LNCaP clone FGC (cell line): ENCODE data around the gene DGCR2.
"Not testable (repeated sequence)": the region's sequence is repeated elsewhere in the genome, so short reads cannot be mapped to it uniquely, and the experiment has no call there.

Experiments used
- DNase-seq: peaks from one replicate; pipeline ENCODE4 v3.0.0-alpha.2; 2011; ENCODE audit warnings: low read depth
- H3K4me3 ChIP-seq: 2 replicates; pipeline ENCODE4 v1.5.1; 2011; ENCODE audit warnings: mild to moderate bottlenecking, low read depth, low read length, control low read depth
- TF ChIP-seq, protein P1 (sequence below): IDR thresholded peaks from 2 replicates; pipeline ENCODE4 v1.5.1; 2012; ENCODE audit warnings: mild to moderate bottlenecking; ENCODE audit not compliant: control insufficient read depth, insufficient read depth; ENCODE audit errors: extremely low read depth

DGCR2 gene

DNA sequence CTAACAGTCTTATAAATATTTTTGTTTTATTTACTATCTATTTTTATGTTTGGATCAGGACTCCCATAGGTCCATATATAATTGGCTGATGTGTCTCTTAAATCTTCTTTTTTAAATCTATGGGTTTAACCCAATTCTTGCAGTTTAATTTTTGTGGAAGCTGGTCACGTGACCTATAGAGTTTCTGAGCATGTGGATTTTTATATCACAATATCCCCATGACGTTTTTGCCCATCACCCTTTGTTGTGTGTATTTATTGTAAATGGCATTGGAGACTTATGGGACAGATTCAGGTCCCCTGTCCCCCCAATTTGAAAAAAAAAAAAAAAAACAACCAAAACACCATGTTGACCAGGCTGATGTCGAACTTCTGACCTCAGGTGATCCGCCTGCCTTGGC is 107.3 kb downstream of the DGCR2 start:
- TF ChIP-seq, protein P1, sequence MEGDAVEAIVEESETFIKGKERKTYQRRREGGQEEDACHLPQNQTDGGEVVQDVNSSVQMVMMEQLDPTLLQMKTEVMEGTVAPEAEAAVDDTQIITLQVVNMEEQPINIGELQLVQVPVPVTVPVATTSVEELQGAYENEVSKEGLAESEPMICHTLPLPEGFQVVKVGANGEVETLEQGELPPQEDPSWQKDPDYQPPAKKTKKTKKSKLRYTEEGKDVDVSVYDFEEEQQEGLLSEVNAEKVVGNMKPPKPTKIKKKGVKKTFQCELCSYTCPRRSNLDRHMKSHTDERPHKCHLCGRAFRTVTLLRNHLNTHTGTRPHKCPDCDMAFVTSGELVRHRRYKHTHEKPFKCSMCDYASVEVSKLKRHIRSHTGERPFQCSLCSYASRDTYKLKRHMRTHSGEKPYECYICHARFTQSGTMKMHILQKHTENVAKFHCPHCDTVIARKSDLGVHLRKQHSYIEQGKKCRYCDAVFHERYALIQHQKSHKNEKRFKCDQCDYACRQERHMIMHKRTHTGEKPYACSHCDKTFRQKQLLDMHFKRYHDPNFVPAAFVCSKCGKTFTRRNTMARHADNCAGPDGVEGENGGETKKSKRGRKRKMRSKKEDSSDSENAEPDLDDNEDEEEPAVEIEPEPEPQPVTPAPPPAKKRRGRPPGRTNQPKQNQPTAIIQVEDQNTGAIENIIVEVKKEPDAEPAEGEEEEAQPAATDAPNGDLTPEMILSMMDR, result no peak
- no peak overlapping the region for H3K4me3 ChIP-seq
- DNase-seq, result no peak

DNA sequence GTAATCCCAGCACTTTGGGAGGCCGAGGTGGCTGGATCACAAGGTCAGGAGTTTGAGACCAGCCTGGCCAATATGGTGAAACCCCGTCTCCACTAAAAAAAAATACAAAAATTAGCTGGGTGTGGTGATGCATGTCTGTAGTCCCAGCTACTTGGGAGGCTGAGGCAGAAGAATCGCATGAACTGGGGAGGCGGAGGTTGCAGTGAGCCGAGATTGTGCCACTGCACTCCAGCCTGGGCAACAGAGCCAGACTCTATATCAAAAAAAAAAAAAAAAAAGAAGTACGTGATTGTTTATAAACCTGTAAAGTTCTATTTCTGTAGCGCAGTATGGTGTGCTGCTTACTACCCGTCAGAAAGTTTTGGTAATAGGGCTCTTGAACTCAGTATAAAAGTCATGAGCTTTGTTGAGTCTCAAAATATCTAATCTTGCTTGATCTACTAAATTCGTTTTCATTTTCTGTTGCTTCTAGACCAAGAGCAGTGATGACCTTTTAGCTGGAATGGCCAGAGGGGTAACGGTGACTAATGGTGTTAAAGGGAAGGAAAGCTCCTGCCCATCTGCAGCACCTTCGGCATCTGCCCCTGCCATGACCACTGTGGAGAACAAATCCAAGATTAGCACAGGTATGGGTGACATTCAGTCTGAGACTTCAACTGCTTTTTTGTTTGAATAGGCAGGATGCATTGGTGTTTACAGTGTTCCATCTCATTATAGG is 108.2 kb downstream of the DGCR2 start:
- not testable (repeated sequence) for H3K4me3 ChIP-seq, DNase-seq

- not testable (repeated sequence) for H3K4me3 ChIP-seq
These were observed 108.8 kb downstream of the DGCR2 start for GRCh38 chr22:19013411-19013810.

GRCh38 chr22:19012308-19012986 is 109.8 kb downstream of the DGCR2 start:
- TF ChIP-seq, protein P1, result no peak
- H3K4me3 ChIP-seq, result no peak overlapping the region
- DNase-seq, result no peak

More at GRCh38 chr22:19013411-19013810, 108.8 kb downstream of the DGCR2 start:
- not testable (repeated sequence) for DNase-seq

DNA sequence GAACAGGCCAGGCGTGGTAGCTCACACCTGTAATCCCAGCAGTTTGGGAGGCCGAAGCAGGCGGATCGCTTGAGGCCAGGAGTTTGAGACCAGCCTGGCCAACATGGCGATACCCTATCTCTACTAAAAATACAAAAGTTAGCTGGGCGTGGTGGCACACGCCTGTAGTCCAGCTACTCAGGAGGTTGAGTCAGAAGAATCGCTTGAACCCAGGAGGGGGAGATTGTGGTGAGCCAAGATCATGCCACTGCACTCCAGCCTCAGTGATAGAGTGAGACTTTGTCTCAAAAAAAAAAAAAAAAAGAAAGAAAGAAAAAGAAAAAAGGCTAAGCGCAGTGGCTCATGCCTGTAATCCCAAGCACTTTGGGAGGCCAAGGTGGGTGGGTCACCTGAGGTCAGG is 110.6 kb downstream of the DGCR2 start:
- not testable (repeated sequence) for DNase-seq

GRCh38 chr22:19011075-19011474 is 111.1 kb downstream of the DGCR2 start:
- no peak for DNase-seq
- H3K4me3 ChIP-seq, result no peak overlapping the region
- TF ChIP-seq, protein P1, result no peak

More for the DNA sequence above, 110.6 kb downstream of the DGCR2 start:
- H3K4me3 ChIP-seq, result not testable (repeated sequence)

DNA sequence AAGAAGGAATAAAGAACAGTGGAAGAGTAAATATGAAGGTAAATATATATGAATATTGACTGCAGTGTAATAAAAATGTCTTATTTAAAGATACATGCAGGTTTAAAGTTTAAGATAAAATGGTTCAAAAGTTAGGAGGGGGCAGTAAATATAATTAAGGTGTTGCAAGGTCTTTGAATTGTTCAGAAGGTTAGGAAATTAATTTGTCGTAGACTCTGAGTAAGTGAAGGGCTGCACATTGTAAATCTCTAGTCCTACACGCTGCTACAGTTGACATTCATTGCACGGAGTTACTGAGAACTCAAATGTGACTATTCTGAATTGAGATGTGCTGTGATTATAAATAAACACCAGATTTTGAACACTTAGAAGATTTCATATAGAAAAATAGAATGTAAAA is 116.3 kb downstream of the DGCR2 start:
- no peak overlapping the region for H3K4me3 ChIP-seq
- no peak for DNase-seq
- TF ChIP-seq, protein P1, result no peak

DNA sequence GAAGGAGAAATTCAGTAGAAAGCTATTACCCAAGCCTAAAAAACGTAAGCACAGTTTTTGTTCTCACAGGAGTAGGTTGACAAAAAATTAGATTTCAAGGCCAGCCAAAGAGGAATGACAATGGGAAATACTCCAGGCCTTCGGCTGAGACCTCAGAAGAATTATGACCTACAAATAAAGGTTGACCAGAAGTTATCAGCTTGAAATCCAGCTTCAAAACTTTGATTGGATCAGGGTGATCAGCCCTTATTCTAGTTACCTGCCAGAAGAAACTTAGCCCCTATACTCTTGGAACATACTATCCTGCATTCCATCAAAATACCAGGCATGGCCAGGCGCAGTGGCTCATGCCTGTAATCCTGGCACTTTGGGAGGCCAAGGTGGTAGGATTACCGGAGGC is 117.7 kb downstream of the DGCR2 start:
- no peak overlapping the region for H3K4me3 ChIP-seq
- TF ChIP-seq, protein P1, result no peak
- DNase-seq, result no peak
